Kidney (tissue), 14 donors: ENCODE measurements around the gene KCNAB1. TPM values are rescaled to one million over a fixed set of nuclear protein-coding genes. Genes with fewer than 3 reads are reported as not detected.

Experiments
- DNase-seq, 5 donors: peaks; one replicate each; pipeline ENCODE4 v3.0.0-alpha.2; 2013 to 2020
- FAIRE-seq: peaks from 2 replicates; lab custom pipeline; 2012; peaks lifted over from hg19 to GRCh38; lab: Jason Lieb, UNC
- H3K27ac ChIP-seq, 2 donors: one replicate each; pipeline ENCODE4 v1.7.0; 2013; ENCODE audit warnings: low read depth in 2 of 2, low read length in 2 of 2, inconsistent platforms in 1 of 2
- H3K27me3 ChIP-seq: one replicate; pipeline ENCODE4 v1.7.1; 2013; ENCODE audit warnings: low read length, inconsistent platforms; ENCODE audit not compliant: control insufficient read depth, insufficient read depth
- H3K36me3 ChIP-seq, 3 donors: one replicate each; pipeline versions ENCODE4 v1.7.0 to v1.7.1; 2013; ENCODE audit warnings: low read length in 3 of 3, control low read depth in 1 of 3, inconsistent platforms in 1 of 3; ENCODE audit not compliant: insufficient read depth in 3 of 3, control insufficient read depth in 2 of 3
- H3K4me1 ChIP-seq, 3 donors: one replicate each; pipeline versions ENCODE4 v1.7.0 to v1.7.1; 2013; ENCODE audit warnings: low read length in 3 of 3, inconsistent platforms in 1 of 3, low read depth in 1 of 3; ENCODE audit not compliant: control insufficient read depth in 2 of 3, insufficient read depth in 2 of 3
- H3K4me3 ChIP-seq, 3 donors: one replicate each; pipeline versions ENCODE4 v1.7.0 to v1.8.1; 2013; ENCODE audit warnings: low read length in 3 of 3, control low read depth in 1 of 3, inconsistent platforms in 1 of 3
- H3K9ac ChIP-seq, 3 donors: one replicate each; pipeline versions ENCODE4 v1.7.0 to v1.7.1; 2013; ENCODE audit warnings: low read length in 3 of 3, control low read depth in 1 of 3, inconsistent platforms in 1 of 3
- H3K9me3 ChIP-seq, 3 donors: one replicate each; pipeline versions ENCODE4 v1.7.0 to v1.7.1; 2013; ENCODE audit warnings: low read length in 3 of 3, control low read depth in 1 of 3, inconsistent platforms in 1 of 3; ENCODE audit not compliant: control insufficient read depth in 2 of 3, insufficient read depth in 1 of 3
- CTCF ChIP-seq: IDR thresholded peaks from 3 replicates; pipeline ENCODE4 v1.5.1; 2012; ENCODE audit warnings: mild to moderate bottlenecking, moderate library complexity, borderline replicate concordance; ENCODE audit not compliant: insufficient read depth; ENCODE audit errors: extremely low read depth
- intact Hi-C: fragments of 100-400 bp; cut with DNase I; formaldehyde crosslinking; loops from one replicate; pipeline ENCODE4 v1.11.1; 2022
- polyA plus RNA-seq: library from polyadenylated mRNA; stranded (reverse); fragments of 350-450 nt; fragmentation: Illumina TruSeq; extraction: RNeasy Lipid Tissue Mini Kit (QIAGEN cat#74804); gene quantifications from one replicate; pipeline ENCODE4 v1.2.3, GENCODE V29; 2014; ENCODE audit warnings: low read depth, low replicate concordance; ENCODE audit not compliant: insufficient read depth
- total RNA-seq: library from RNA; stranded (reverse); fragmentation: NEBNext Ultra II Directional; extraction: Animal tissue kit (Norgen Biotek cat#: 25700); gene quantifications from one replicate; pipeline ENCODE4 v1.2.1, GENCODE V29; 2021
- donor health status: control.
- donor health status: control.
- donor health status: control.
- donor health status: control.
- donor health status: control.
- donor health status: DM: yes; HTN: yes; CAD: no.
- donor health status: Normal renal cell carcinoma (clear cell type).

KCNAB1 gene
- total and polyA plus RNA-seq, 2 donors from 2014 or later, result 1.7 to 6.6 TPM

DNA sequence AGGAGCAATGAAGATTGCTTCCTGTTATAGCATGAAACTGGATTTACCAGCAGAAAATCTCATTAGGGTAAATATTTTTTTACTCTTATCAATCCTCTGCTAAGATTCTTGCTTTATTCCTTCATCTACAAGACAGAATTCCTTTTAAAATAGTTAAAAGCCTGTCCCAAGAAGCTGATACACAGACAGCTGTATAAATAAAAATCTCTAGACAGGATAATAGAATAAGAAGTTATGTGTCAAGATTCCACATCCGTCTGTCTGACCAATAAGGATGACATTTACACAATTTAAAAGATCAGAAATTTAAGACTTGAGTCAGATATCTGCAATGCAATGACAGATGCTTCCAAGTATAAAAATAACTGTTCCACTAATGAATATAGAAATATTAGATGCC lies 376.9 kb downstream of the KCNAB1 start:
- Histone ChIP-seq H3K9ac (no peak overlapping the region), H3K27me3 (no peaks in the 10 kb centered on the region), H3K36me3 (no peaks in the 10 kb centered on the region), H3K27ac (no peak overlapping the region), H3K9me3 (no peaks in the 10 kb centered on the region), H3K4me1 (no peaks in the 10 kb centered on the region), H3K4me3 (no peak overlapping the region)
- no peak for TF ChIP-seq CTCF
- DNase-seq (no peak), FAIRE-seq (no peak)
- intact Hi-C loops, result no loop called here

- no peak overlapping the region for H3K9ac ChIP-seq
- H3K27me3 ChIP-seq, result no peaks in the 10 kb centered on the region
- no peak overlapping the region for H3K27ac ChIP-seq
- TF ChIP-seq CTCF, result no peak
- H3K4me1 ChIP-seq, result no peaks in the 10 kb centered on the region
- intact Hi-C loops, result no loop called here
- no peak for FAIRE-seq
- DNase-seq, result no peak
- H3K9me3 ChIP-seq, result no peaks in the 10 kb centered on the region
- no peaks in the 10 kb centered on the region for H3K36me3 ChIP-seq
- H3K4me3 ChIP-seq, result no peak overlapping the region
Observed at GRCh38 chr3:156498307-156498706, 377.9 kb downstream of the KCNAB1 start.

- intact Hi-C loops, result loop anchor here (10.0 kb wide), 1 partner anchor 352 kb away; no protein-coding TSS in a partner anchor
- FAIRE-seq (no peak), DNase-seq (no peak)
Observed at GRCh38 chr3:156507285-156507684, 386.9 kb downstream of the KCNAB1 start.

More at GRCh38 chr3:156507285-156507684, 386.9 kb downstream of the KCNAB1 start:
- Histone ChIP-seq H3K9me3 (peaks cover 0 to 2% (median 0%) of the 10 kb centered on the region in 3 donors), H3K36me3 (no peaks in the 10 kb centered on the region), H3K4me3 (no peak overlapping the region), H3K9ac (no peak overlapping the region), H3K27me3 (no peaks in the 10 kb centered on the region), H3K4me1 (no peaks in the 10 kb centered on the region), H3K27ac (no peak overlapping the region)
- TF ChIP-seq CTCF, result no peak
